BLaER1 (cell line): ENCODE results near the gene SNRPA1.
A peak's percentile ranks its signal among the peaks of the same experiment; 100 is the strongest.

Experiments
- H3K27ac ChIP-seq: shearing (Covaris generic); formaldehyde crosslinking; 2 replicates; pipeline ENCODE4 v1.8.1; 2022
- H3K27me3 ChIP-seq: shearing (Covaris generic); formaldehyde crosslinking; 2 replicates; pipeline ENCODE4 v1.8.1; 2022
- H3K36me3 ChIP-seq: shearing (Covaris generic); formaldehyde crosslinking; 2 replicates; pipeline ENCODE4 v1.8.1; 2022
- H3K4me1 ChIP-seq: shearing (Covaris generic); formaldehyde crosslinking; 2 replicates; pipeline ENCODE4 v1.8.1; 2022
- H3K4me2 ChIP-seq: shearing (Covaris generic); formaldehyde crosslinking; 2 replicates; pipeline ENCODE4 v1.8.1; 2022
- H3K4me3 ChIP-seq: shearing (Covaris generic); formaldehyde crosslinking; 2 replicates; pipeline ENCODE4 v1.8.1; 2022
- H3K9ac ChIP-seq: shearing (Covaris generic); formaldehyde crosslinking; 2 replicates; pipeline ENCODE4 v1.8.1; 2022
- H3K9me3 ChIP-seq: shearing (Covaris generic); formaldehyde crosslinking; 2 replicates; pipeline ENCODE4 v1.8.1; 2022
- H4K20me1 ChIP-seq: shearing (Covaris generic); formaldehyde crosslinking; 2 replicates; pipeline ENCODE4 v1.8.1; 2022
- Cebpa-rat ChIP-seq: shearing (Covaris generic); IDR thresholded peaks from 2 replicates; pipeline ENCODE4 v1.8.1; 2022

SNRPA1 gene

DNA sequence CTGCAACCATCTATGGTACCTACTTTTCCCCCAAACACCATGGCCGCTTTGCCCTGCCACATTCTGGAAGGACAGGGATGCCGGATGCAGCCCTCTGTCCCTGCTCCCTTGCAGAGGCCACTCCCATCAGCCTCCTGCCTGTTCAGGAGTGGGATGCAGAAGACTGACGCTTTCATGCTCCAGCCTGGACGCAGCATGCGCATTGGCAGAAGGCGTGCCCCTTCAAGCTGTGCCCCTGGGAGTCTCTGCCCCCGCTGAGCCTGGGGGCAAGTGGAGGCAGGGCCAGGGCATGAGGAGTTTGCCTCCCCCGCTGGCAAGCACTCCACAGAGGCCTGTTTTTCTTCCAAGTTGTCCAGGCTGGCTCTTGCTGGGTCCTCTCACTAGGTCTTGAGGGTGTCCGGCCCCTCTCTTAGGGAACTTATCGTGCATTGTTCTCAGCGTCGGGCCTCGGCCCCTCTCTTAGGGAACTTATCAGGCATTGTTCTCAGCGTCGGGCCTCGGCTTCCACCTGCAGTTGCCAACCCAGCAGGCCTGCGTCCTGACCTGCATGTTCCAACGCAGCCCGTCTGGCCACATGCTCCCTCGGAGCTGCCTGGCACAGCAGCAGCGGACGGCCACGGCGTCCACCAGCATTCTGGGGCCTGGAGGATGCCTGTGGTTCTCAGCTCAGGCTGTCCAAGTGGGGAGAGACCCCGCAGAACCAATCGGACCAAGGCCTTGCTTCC lies 14.6 kb upstream of the SNRPA1 start:
- H3K4me1 ChIP-seq = peaks cover 26% of the 10 kb centered on the region
- TF ChIP-seq Cebpa-rat = no peak
- no peaks in the 10 kb centered on the region for H3K9me3 ChIP-seq
- H3K4me2 ChIP-seq = no peak overlapping the region
- H3K27ac ChIP-seq = no peak overlapping the region
- no peaks in the 10 kb centered on the region for H4K20me1 ChIP-seq
- H3K4me3 ChIP-seq = no peak overlapping the region
- no peak overlapping the region for H3K9ac ChIP-seq
- no peaks in the 10 kb centered on the region for H3K36me3 ChIP-seq
- no peaks in the 10 kb centered on the region for H3K27me3 ChIP-seq

DNA sequence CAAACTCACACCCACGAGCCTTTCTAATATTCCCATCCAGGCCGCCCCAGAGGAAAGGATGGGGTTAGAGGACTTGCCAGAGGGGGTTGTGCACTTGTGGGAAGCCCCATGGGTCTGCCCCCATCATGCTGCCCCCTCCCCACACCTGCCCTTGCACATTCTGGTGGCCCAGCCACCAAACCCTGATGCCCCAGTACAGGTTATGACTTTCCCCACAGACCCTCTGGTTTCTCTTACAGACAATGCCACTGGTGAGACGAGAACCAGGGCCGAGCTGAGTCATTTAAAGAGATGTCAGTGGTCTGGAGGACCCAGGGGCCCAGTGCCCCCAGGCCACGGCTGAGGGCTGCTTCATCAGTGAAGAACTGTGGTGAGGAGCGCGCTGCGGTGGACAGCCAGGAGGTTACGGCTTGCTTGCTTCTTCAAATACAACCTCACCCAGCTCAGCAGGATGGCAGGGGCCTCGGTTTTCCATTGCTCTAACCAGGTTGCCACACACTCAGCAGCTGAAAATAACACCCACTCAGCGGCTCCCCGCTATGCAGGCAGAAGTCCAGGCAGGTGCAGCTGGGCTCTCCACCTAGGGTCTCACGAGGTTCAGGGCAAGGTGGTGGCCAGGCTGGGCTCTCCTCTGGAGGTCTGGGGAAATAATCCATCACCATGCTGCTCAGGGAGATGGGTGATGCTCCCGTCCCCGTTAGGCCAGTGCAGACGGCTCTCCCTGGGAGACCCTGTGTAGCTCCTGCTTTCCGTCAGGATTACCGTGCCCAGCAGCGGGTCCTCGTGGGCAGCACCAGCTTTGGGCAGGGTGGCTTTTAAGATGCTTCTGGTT lies 13.8 kb upstream of the SNRPA1 start:
- no peak overlapping the region for H3K9ac ChIP-seq
- H3K36me3 ChIP-seq = no peaks in the 10 kb centered on the region
- H3K9me3 ChIP-seq = no peaks in the 10 kb centered on the region
- H3K27ac ChIP-seq = no peak overlapping the region
- TF ChIP-seq Cebpa-rat = no peak
- H4K20me1 ChIP-seq = no peaks in the 10 kb centered on the region
- no peak overlapping the region for H3K4me3 ChIP-seq
- no peak overlapping the region for H3K4me2 ChIP-seq
- peaks cover 26% of the 10 kb centered on the region for H3K4me1 ChIP-seq
- H3K27me3 ChIP-seq = no peaks in the 10 kb centered on the region

DNA sequence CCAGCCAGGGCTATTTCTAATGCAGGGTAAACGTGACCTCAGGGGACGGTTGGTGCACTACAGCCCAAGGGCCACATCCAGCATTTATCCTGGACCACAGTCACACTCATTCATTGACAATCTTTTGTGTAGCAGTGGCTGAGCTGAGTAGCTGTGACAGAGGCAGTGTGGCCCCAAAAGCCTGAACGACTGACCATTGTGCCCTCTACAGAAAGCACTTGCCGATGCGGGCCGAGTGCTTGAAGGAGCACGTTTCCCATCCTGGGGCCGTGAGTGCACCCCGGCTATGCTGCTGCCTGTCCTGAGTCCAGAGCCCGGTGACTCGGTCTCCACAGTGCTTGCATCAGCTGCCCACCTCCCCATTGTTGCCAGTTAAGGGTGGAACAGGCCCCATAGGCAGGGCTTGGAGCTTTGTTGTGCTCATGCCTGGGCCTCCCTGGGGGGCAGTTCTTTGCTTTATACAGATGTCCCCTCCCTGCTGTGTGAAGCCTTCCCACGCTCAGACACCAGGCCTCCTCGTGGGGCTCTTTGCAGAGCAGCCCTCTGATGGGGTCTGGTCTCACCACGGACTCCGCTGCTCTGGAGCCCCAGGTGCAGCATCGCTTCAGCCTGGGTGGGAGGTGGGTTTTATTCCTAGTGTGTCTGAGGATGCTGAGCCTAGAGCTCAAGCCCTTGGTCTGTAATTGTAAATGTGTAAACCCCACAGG lies 13.0 kb upstream of the SNRPA1 start:
- H3K9me3 ChIP-seq = no peaks in the 10 kb centered on the region
- peaks cover 26% of the 10 kb centered on the region for H3K4me1 ChIP-seq
- H4K20me1 ChIP-seq = no peaks in the 10 kb centered on the region
- no peaks in the 10 kb centered on the region for H3K36me3 ChIP-seq
- no peak for TF ChIP-seq Cebpa-rat
- no peaks in the 10 kb centered on the region for H3K27me3 ChIP-seq
- peak overlapping the region; percentile 37; the same call in 1 of the 2 replicates for H3K4me2 ChIP-seq
- no peak overlapping the region for H3K9ac ChIP-seq
- no peak overlapping the region for H3K4me3 ChIP-seq
- no peak overlapping the region for H3K27ac ChIP-seq

DNA sequence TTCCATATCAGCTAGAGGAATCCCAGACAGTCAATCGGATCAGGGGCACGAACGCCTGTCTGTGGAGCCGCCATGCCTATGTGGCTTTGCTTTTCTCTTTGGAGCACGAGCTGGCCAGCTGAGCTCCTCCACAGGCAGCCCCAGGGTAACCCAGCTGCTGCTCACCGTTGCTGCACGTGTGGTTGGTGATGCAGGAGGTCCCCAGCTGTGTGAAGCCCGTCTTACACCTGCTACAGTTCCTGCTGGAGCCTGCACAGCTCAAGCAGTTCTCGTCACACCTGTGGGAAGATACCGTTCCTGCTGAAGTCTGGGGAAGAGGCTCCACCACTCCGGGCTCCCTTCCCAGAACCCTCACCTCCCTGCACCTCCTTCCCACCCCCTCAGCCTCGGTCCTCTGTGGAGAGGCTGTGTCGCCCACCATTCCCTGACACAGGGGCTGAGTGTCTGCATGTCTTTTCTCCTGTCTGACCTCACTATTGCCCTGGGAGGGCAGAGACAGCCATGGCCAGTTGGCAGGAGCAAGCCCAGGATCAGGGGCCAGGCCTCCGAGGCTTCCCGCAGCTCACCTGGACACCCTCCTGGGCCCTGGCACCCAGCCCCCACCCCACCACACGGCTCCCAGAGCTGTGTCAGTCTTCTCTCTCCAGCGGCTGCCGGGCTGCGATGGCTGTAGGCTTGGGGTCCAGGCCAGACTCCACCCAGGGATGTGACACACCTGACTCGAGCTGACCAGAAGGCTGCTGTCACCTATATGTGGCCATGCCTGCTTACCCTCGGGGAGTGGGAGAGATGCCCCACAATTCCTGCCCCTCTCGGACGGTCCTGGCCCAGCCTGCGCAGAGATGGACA lies 12.2 kb upstream of the SNRPA1 start:
- peaks cover 26% of the 10 kb centered on the region for H3K4me1 ChIP-seq
- H3K9ac ChIP-seq = no peak overlapping the region
- TF ChIP-seq Cebpa-rat = no peak
- peak overlapping the region; percentile 37 for H3K4me2 ChIP-seq
- H3K27me3 ChIP-seq = no peaks in the 10 kb centered on the region
- no peak overlapping the region for H3K27ac ChIP-seq
- H3K36me3 ChIP-seq = no peaks in the 10 kb centered on the region
- H3K4me3 ChIP-seq = no peak overlapping the region
- H4K20me1 ChIP-seq = no peaks in the 10 kb centered on the region
- no peaks in the 10 kb centered on the region for H3K9me3 ChIP-seq

DNA sequence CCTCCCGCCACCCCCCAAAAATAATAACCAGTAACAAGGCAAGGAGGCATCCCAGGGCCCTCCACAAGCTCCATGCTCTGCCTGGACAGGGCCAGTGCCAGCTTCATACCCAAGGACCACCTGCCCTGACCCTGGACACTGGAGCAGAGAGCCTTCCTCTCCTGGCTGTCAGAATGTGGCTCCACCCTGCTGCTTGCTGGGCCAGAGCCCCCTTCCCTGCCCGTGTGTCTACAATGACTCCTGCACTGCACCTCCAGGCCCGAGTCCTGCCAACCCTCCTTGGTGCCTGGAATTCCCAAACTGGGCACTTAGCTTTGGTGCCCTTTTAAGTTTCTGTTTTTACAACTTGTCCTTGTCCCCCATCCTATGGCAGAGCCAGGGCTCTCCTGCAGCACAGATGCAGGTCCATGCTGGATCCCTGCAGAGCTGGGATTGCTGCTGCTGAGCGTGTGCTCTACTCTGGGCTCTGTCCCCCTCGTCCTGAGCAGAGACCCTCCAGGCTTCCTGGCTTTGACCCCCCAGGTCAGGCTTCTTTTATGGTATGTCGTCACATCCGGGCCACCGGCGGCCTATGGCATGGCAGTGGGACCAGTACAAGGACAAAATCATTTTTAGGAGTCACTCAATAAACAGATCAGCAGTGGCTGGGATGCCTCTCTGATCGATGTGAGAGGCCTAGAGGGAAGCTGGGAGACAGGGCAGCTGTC lies 11.4 kb upstream of the SNRPA1 start:
- Histone ChIP-seq H3K36me3 (no peaks in the 10 kb centered on the region), H3K27ac (no peak overlapping the region), H3K27me3 (no peaks in the 10 kb centered on the region), H3K9me3 (no peaks in the 10 kb centered on the region), H4K20me1 (no peaks in the 10 kb centered on the region), H3K9ac (no peak overlapping the region), H3K4me3 (no peak overlapping the region), H3K4me1 (peaks cover 26% of the 10 kb centered on the region), H3K4me2 (peak overlapping the region; percentile 37)
- TF ChIP-seq Cebpa-rat = no peak

DNA sequence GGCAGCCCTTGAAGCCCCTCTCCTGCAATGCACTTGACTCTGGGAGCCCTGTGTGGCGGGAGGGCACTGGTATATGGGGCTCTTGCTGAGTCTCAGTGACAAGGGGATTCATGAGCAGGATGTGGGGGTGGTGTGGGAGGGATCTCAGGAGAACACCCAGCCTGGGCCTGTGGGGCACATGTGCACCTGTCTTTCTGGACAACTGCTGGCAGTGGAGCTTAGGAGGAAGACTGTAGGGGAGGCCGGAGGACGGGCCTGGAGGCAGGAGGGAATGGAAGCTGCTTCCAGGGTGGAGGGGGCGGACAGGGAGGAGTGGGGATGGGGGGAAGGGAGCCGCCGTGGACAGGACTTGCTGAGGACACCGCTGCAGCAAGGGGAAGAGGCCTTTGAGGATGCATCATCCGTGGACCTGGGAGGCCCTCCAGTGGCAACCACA lies 10.8 kb upstream of the SNRPA1 start:
- Histone ChIP-seq H3K4me3 (no peak overlapping the region), H3K36me3 (no peaks in the 10 kb centered on the region), H3K4me1 (peaks cover 27% of the 10 kb centered on the region), H3K27ac (no peak overlapping the region), H4K20me1 (no peaks in the 10 kb centered on the region), H3K27me3 (no peaks in the 10 kb centered on the region), H3K9me3 (no peaks in the 10 kb centered on the region), H3K4me2 (no peak overlapping the region), H3K9ac (no peak overlapping the region)
- TF ChIP-seq Cebpa-rat = no peak

DNA sequence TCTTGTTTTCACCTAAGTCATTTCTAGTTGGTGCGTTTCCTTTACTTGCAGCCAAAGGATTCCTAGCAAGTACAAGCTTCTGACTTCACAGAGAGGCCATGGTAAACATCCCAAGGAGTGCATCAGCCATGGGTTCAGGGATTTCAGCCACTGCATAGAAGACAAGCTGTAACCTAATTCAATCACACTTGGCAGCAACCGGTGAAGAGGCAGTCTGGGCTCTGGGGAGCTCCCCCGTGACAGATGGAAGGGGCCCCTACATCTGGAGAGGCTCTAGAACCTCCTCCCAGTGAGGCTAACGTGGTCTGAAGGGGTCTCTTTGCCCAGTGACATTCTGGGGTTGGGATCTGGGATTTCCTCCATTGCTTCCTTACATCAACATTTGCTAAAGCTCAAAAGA lies 8.4 kb upstream of the SNRPA1 start:
- no peak for TF ChIP-seq Cebpa-rat
- Histone ChIP-seq H3K27ac (no peak overlapping the region), H3K27me3 (no peaks in the 10 kb centered on the region), H3K36me3 (no peaks in the 10 kb centered on the region), H4K20me1 (no peaks in the 10 kb centered on the region), H3K9me3 (no peaks in the 10 kb centered on the region), H3K9ac (no peak overlapping the region), H3K4me1 (peaks cover 30% of the 10 kb centered on the region), H3K4me2 (no peak overlapping the region), H3K4me3 (no peak overlapping the region)

DNA sequence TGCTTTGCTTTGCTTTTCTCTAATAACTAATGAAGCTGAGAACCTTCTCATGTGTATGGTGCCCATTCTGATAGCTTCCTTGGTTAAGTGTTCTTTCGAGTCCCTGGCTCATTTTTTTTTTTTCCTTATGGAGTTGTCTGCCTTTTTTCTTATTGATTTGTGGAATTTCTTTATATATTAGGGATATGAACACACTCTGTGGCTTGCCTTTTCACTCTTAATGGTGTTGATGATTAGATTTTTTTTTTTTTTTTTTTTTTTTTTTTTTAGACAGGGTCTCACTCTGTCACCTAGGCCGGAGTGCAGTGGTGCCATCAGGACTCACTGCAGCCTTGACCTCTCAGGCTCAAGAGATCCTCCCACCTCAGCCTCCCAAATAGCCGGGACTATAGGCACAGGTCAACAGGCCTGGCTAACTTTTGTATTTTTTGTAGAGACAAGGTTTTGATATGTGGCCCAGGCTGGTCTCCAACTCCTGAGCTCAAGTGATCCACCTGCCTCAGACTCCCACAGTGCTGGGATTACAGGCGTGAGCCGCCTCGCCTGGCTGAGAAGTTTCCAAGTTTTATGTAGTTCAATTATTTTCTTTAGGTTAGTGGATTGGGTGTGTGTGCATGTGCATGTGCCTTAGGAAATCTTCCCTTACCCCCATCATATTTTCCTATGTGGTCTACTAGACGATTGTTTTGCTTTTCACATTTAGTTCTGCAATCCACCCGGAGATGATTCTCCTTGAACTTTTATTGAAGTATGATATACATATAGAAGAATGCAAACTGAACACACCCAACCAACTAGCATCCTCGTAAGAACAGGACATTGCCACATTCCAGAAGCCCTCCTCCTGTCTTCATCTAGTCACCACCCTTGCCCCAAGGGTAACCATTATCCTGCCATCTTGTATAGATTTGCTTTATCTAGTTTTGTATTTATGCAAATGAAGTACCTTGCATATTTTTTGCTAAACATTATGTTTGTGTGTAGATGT lies 1.7 kb upstream of the SNRPA1 start:
- peaks cover 42% of the 10 kb centered on the region for H3K4me1 ChIP-seq
- H3K4me2 ChIP-seq = peak overlapping the region; percentile 94
- no peak overlapping the region; the same call in 1 of the 2 replicates for H3K9ac ChIP-seq
- TF ChIP-seq Cebpa-rat = no peak
- H3K27me3 ChIP-seq = no peaks in the 10 kb centered on the region
- peaks cover 33% of the 10 kb centered on the region for H4K20me1 ChIP-seq
- peaks cover 7% of the 10 kb centered on the region for H3K36me3 ChIP-seq
- H3K27ac ChIP-seq = no peak overlapping the region
- H3K4me3 ChIP-seq = no peak overlapping the region
- H3K9me3 ChIP-seq = no peaks in the 10 kb centered on the region
